Hepatocyte (in vitro differentiated cells): ENCODE results near the gene CCNG2. TPM values are rescaled to one million over a fixed set of nuclear protein-coding genes. Genes with fewer than 3 reads are reported as not detected.

Experiments used
- DNase-seq: peaks from one replicate; pipeline ENCODE4 v3.0.0-alpha.2; 2016; ENCODE audit warnings: low spot score
- H2AFZ ChIP-seq: fragments of 200-600 bp; sonication (generic); 2 replicates; pipeline ENCODE4 v1.6.0; 2016; ENCODE audit warnings: antibody characterized with exemption, mild to moderate bottlenecking
- H3K27ac ChIP-seq: fragments of 200-600 bp; sonication (generic); 2 replicates; pipeline ENCODE4 v1.5.1; 2016; ENCODE audit warnings: mild to moderate bottlenecking
- H3K27me3 ChIP-seq: fragments of 200-600 bp; sonication (generic); 2 replicates; pipeline ENCODE4 v1.6.1; 2016
- H3K36me3 ChIP-seq: fragments of 200-600 bp; sonication (generic); replicated peaks from 2 replicates; pipeline ENCODE4 v1.5.1; 2016; ENCODE audit warnings: low read depth; ENCODE audit not compliant: insufficient read depth
- H3K4me1 ChIP-seq: fragments of 200-600 bp; sonication (generic); 2 replicates; pipeline ENCODE4 v1.5.1; 2016; ENCODE audit warnings: mild to moderate bottlenecking, moderate library complexity; ENCODE audit not compliant: insufficient read depth
- H3K4me2 ChIP-seq: fragments of 200-600 bp; sonication (generic); 2 replicates; pipeline ENCODE4 v1.6.0; 2016
- H3K4me3 ChIP-seq: fragments of 200-600 bp; sonication (generic); 2 replicates; pipeline ENCODE4 v1.5.1; 2016; ENCODE audit warnings: mild to moderate bottlenecking
- H3K79me2 ChIP-seq: fragments of 200-600 bp; sonication (generic); 2 replicates; pipeline ENCODE4 v1.6.0; 2017; ENCODE audit warnings: mild to moderate bottlenecking
- H3K9me2 ChIP-seq: fragments of 200-600 bp; sonication (generic); replicated peaks from 2 replicates; pipeline ENCODE4 v1.6.0; 2017; ENCODE audit warnings: mild to moderate bottlenecking; ENCODE audit not compliant: insufficient read depth
- H3K9me3 ChIP-seq: fragments of 200-600 bp; sonication (generic); 2 replicates; pipeline ENCODE4 v1.5.1; 2016; ENCODE audit warnings: low read depth, mild to moderate bottlenecking
- H4K20me1 ChIP-seq: fragments of 200-600 bp; sonication (generic); 2 replicates; pipeline ENCODE4 v1.6.0; 2016; ENCODE audit warnings: mild to moderate bottlenecking; ENCODE audit not compliant: insufficient read depth, poor library complexity, severe bottlenecking
- EZH2 ChIP-seq: fragments of 200-600 bp; sonication (generic); IDR thresholded peaks from 2 replicates; pipeline ENCODE4 v1.6.1; 2016; ENCODE audit warnings: antibody characterized with exemption, mild to moderate bottlenecking, borderline replicate concordance
- EZH2phosphoT487 ChIP-seq: fragments of 200-600 bp; sonication (generic); IDR thresholded peaks from one replicate; pipeline ENCODE4 v1.6.1; 2018; ENCODE audit warnings: antibody characterized with exemption, mild to moderate bottlenecking, low read depth, moderate library complexity; ENCODE audit not compliant: unreplicated experiment, severe bottlenecking
- WGBS: methylation state at CpG from one replicate; pipeline ENCODE4 v1.1.6; 2016; ENCODE audit warnings: low lambda C conversion rate; ENCODE audit errors: missing lambda C conversion rate; 5-methylcytosine and 5-hydroxymethylcytosine counted together
- polyA plus RNA-seq: library from polyadenylated mRNA; unstranded; fragments of >200 nt; fragmentation: Nextera tagmentation; extraction: Ambion mirVana; gene quantifications from 2 replicates; pipeline ENCODE4 v1.2.1, GENCODE V29; 2016
- total RNA-seq: library from RNA; depleted of rRNA; stranded (reverse); fragments of >200 nt; gene quantifications from 2 replicates; pipeline ENCODE4 v1.2.3, GENCODE V29; 2014
- TF ChIP-seq, protein P1 (sequence below): fragments of 200-600 bp; sonication (generic); IDR thresholded peaks from 2 replicates; pipeline ENCODE4 v1.5.1; 2016; ENCODE audit warnings: antibody characterized with exemption, mild to moderate bottlenecking; ENCODE audit not compliant: poor library complexity

The CCNG2 gene
- total and polyA plus RNA-seq, 2 experiments from 2014 or later = 73.8 to 127 TPM

- H3K36me3 ChIP-seq = peaks cover 8% of the 10 kb centered on the region
Measured at GRCh38 chr4:77167866-77168265, 10.9 kb downstream of the CCNG2 start.

GRCh38 chr4:77169481-77169880, 12.5 kb downstream of the CCNG2 start:
- Histone ChIP-seq H3K4me3 (no peak overlapping the region), H3K27me3 (no peaks in the 10 kb centered on the region), H4K20me1 (peaks cover 14% of the 10 kb centered on the region), H2AFZ (no peak overlapping the region), H3K27ac (peak overlapping the region; percentile 45), H3K4me2 (no peak overlapping the region), H3K36me3 (no peaks in the 10 kb centered on the region), H3K9me3 (no peaks in the 10 kb centered on the region), H3K9me2 (no peaks in the 10 kb centered on the region), H3K4me1 (peaks cover 3% of the 10 kb centered on the region), H3K79me2 (peaks cover 14% of the 10 kb centered on the region)
- TF ChIP-seq, protein P1, sequence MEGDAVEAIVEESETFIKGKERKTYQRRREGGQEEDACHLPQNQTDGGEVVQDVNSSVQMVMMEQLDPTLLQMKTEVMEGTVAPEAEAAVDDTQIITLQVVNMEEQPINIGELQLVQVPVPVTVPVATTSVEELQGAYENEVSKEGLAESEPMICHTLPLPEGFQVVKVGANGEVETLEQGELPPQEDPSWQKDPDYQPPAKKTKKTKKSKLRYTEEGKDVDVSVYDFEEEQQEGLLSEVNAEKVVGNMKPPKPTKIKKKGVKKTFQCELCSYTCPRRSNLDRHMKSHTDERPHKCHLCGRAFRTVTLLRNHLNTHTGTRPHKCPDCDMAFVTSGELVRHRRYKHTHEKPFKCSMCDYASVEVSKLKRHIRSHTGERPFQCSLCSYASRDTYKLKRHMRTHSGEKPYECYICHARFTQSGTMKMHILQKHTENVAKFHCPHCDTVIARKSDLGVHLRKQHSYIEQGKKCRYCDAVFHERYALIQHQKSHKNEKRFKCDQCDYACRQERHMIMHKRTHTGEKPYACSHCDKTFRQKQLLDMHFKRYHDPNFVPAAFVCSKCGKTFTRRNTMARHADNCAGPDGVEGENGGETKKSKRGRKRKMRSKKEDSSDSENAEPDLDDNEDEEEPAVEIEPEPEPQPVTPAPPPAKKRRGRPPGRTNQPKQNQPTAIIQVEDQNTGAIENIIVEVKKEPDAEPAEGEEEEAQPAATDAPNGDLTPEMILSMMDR = no peak
- no peak for TF ChIP-seq EZH2phosphoT487
- DNase-seq = peak; percentile 52
- 56% methylated on average over 3 of the region's 3 CpGs for WGBS

More at GRCh38 chr4:77167866-77168265, 10.9 kb downstream of the CCNG2 start:
- Histone ChIP-seq H3K9me3 (no peaks in the 10 kb centered on the region), H3K4me1 (peaks cover 8% of the 10 kb centered on the region), H3K4me2 (no peak overlapping the region), H3K9me2 (no peaks in the 10 kb centered on the region), H3K79me2 (peaks cover 28% of the 10 kb centered on the region), H4K20me1 (peaks cover 30% of the 10 kb centered on the region), H3K27ac (peak overlapping the region; percentile 15), H3K4me3 (no peak overlapping the region), H3K27me3 (no peaks in the 10 kb centered on the region), H2AFZ (no peak overlapping the region)
- TF ChIP-seq, protein P1 = no peak
- TF ChIP-seq EZH2 = no peak
- TF ChIP-seq EZH2phosphoT487 = no peak
- DNase-seq = no peak
- 89% methylated on average over 3 of the region's 3 CpGs for WGBS

GRCh38 chr4:77170926-77171325, 13.9 kb downstream of the CCNG2 start:
- 96% methylated on average over 4 of the region's 4 CpGs for WGBS
- no peaks in the 10 kb centered on the region for H3K36me3 ChIP-seq

More at GRCh38 chr4:77170926-77171325, 13.9 kb downstream of the CCNG2 start:
- Histone ChIP-seq H2AFZ (no peak overlapping the region), H3K4me3 (no peak overlapping the region), H3K79me2 (peaks cover 2% of the 10 kb centered on the region), H3K9me3 (no peaks in the 10 kb centered on the region), H3K9me2 (no peaks in the 10 kb centered on the region), H3K4me2 (no peak overlapping the region), H4K20me1 (peaks cover 3% of the 10 kb centered on the region), H3K27me3 (no peaks in the 10 kb centered on the region), H3K27ac (peak overlapping the region; percentile 45), H3K4me1 (no peaks in the 10 kb centered on the region)
- no peak for DNase-seq
- no peak for TF ChIP-seq EZH2phosphoT487
- TF ChIP-seq EZH2 = no peak
- TF ChIP-seq, protein P1 = no peak
